Heart left ventricle (tissue), 16 donors: ENCODE measurements around the gene CUBN. TPM values are rescaled to one million over a fixed set of nuclear protein-coding genes. Genes with fewer than 3 reads are reported as not detected.
A peak's percentile ranks its signal among the peaks of the same experiment; 100 is the strongest.

Source experiments
- ATAC-seq, 4 donors: fragments of 200-7000 bp; cut with Tn5 transposase; one replicate each; pipeline ENCODE4 v1.9.1; 2020 to 2022; ENCODE audit warnings: moderate library complexity in 4 of 4, mild to moderate bottlenecking in 3 of 4, moderate number of reproducible peaks in 1 of 4
- DNase-seq, 5 donors: peaks; one replicate each; pipeline ENCODE4 v3.0.0-alpha.2; 2020
- H3K27ac ChIP-seq, 12 donors: fragments of 200-600 bp; sonication (generic) in 4 of 12; one replicate each; pipeline versions ENCODE4 v1.5.0 to v1.8.0; 2016 to 2022; ENCODE audit warnings: mild to moderate bottlenecking in 2 of 12
- H3K27me3 ChIP-seq, 9 donors: fragments of 200-600 bp; sonication (generic) in 2 of 9; one replicate each; pipeline versions ENCODE4 v1.5.1 to v1.8.0; 2016 to 2022; ENCODE audit warnings: mild to moderate bottlenecking in 3 of 9
- H3K36me3 ChIP-seq, 9 donors: fragments of 200-600 bp; sonication (generic) in 2 of 9; one replicate each; pipeline versions ENCODE4 v1.5.0 to v1.8.0; 2018 to 2022; ENCODE audit warnings: mild to moderate bottlenecking in 2 of 9
- H3K4me1 ChIP-seq, 12 donors: fragments of 200-600 bp; sonication (generic) in 4 of 12; one replicate each; pipeline versions ENCODE4 v1.5.0 to v1.8.0; 2016 to 2022; ENCODE audit warnings: mild to moderate bottlenecking in 3 of 12
- H3K4me3 ChIP-seq, 12 donors: fragments of 200-600 bp; sonication (generic) in 4 of 12; one replicate each; pipeline versions ENCODE4 v1.5.0 to v1.8.0; 2017 to 2022; ENCODE audit warnings: mild to moderate bottlenecking in 9 of 12, moderate library complexity in 4 of 12
- H3K9me3 ChIP-seq, 12 donors: fragments of 200-600 bp; sonication (generic) in 4 of 12; one replicate each; pipeline versions ENCODE4 v1.5.0 to v1.8.0; 2016 to 2022; ENCODE audit warnings: mild to moderate bottlenecking in 1 of 12
- POLR2A ChIP-seq, 2 donors: fragments of 450-650 bp; IDR thresholded peaks; one replicate each; pipeline ENCODE4 v1.6.1; 2017; ENCODE audit warnings: antibody characterized with exemption in 2 of 2, mild to moderate bottlenecking in 2 of 2, moderate library complexity in 2 of 2
- WGBS, 4 donors: extraction: QIAGEN DNeasy Blood & Tissue Kit in 2 of 4; methylation state at CpG; one replicate each; pipeline versions ENCODE4 v1.1.5 to v1.1.7; 2013 to 2018; 5-methylcytosine and 5-hydroxymethylcytosine counted together
- intact Hi-C, 10 donors: fragments of 100-400 bp; cut with DNase I; formaldehyde crosslinking; loops; one replicate each; pipeline versions ENCODE4 v1.11.1 to v1.14.2; 2022
- polyA plus RNA-seq, 2 donors: library from polyadenylated mRNA; stranded (reverse); fragments of 200-250 nt; gene quantifications; one replicate each; pipeline ENCODE4 v1.2.3, GENCODE V29; 2013
- total RNA-seq, 9 donors: library from RNA; depleted of rRNA in 2 of 9; stranded (reverse); fragments of >200 nt in 2 of 9; fragmentation: NEBNext Ultra II Directional in 3 of 9; extraction: Animal tissue kit (Norgen Biotek cat#: 25700) in 3 of 9; gene quantifications; one replicate each; pipeline versions ENCODE4 v1.1.0 to v1.2.4, GENCODE V29; 2016 to 2023
- TF ChIP-seq, protein P1 (sequence below), 12 donors: fragments of 200-600 bp; sonication (generic) in 4 of 12; IDR thresholded peaks; one replicate each; pipeline versions ENCODE4 v1.5.0 to v1.8.0; 2018 to 2022; ENCODE audit warnings: antibody characterized with exemption in 12 of 12, mild to moderate bottlenecking in 5 of 12
- donor health status: ischemic (EF 13 %, LVEDD 7.1; RV severe dilation, severe dysfunction).
- donor health status: healthy with polysubstance abuse.
- donor health status: DM: no; HTN: yes; CAD: no.
- donor health status: DM: no; HTN: no; CAD: no.
- donor health status: ischemic (EF 25% LVEDD 6.9; RV normal size, moderate dysfunction).
- donor health status: ischemic (EF 25% LVEDD 5.7; RV mildly dilated, moderate dysfunction).
- donor health status: healthy.
- donor health status: DM: yes; HTN: yes; CAD: no.
- donor health status: ischemic (EF 35%, LVEDD 5.7; RV mildly dilated, moderate dysfunction).
- donor health status: nonischemic (EF 11% LVEDD 7.7; RV severe dilation, severe dysfunction).
- donor health status: DM: yes; HTN: yes; CAD: no.
- donor health status: PGD.
- donor health status: ischemic (EF 29% LVEDD 5.4; RV normal size, mild dysfunction).
- donor health status: nonischemic (EF 23%, LVEDD 6.1; RV moderate dilation, normal function).

CUBN gene
- total and polyA plus RNA-seq, 11 donors = 0.07 to 1.5 (median 0.44) TPM

DNA sequence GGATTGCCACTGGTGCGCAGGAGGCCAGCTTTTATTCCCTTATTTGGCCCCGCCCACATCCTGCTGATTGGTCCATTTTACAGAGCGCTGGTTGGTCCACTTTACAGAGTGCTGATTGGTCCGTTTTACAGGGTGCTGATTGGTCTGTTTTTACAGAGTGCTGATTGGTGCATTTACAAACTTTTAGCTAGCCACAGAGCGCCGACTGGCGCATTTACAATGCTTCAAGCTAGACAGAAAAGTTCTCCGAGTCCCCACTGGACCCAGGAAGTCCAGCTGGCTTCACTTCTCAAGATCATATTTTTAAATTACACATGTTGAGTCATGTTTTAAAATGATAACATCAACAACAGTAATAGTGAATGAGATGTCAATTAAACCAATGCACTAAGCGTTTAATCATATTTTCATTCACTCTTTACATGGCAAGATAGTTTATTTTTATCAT, 128.3 kb downstream of the CUBN start:
- Histone ChIP-seq H3K27me3 (no peaks in the 10 kb centered on the region), H3K36me3 (no peaks in the 10 kb centered on the region), H3K9me3 (peaks cover 0 to 14% (median 0%) of the 10 kb centered on the region in 12 donors), H3K4me3 (no peak overlapping the region), H3K4me1 (peaks cover 0 to 59% (median 18%) of the 10 kb centered on the region in 12 donors), H3K27ac (peak overlapping the region; percentile 33 to 91 (median 66))
- DNase-seq (peak in 2 of 5 donors; percentile 46 to 48), ATAC-seq (peak in 2 of 4 donors; percentile 44 to 56)
- WGBS, 4 donors = 68 to 91% (median 83%) methylated on average over 9 of the region's 9 CpGs
- intact Hi-C loops = loop anchor here in 3 of 10 donors (5.0 to 10.0 kb wide), 3 partner anchors 107 to 231 kb away; partner anchors contain the start of gene VIM (in 1 of the 3)
- no peak for TF ChIP-seq POLR2A (IDR thresholded peaks at IDR 0.05)
- TF ChIP-seq, protein P1, sequence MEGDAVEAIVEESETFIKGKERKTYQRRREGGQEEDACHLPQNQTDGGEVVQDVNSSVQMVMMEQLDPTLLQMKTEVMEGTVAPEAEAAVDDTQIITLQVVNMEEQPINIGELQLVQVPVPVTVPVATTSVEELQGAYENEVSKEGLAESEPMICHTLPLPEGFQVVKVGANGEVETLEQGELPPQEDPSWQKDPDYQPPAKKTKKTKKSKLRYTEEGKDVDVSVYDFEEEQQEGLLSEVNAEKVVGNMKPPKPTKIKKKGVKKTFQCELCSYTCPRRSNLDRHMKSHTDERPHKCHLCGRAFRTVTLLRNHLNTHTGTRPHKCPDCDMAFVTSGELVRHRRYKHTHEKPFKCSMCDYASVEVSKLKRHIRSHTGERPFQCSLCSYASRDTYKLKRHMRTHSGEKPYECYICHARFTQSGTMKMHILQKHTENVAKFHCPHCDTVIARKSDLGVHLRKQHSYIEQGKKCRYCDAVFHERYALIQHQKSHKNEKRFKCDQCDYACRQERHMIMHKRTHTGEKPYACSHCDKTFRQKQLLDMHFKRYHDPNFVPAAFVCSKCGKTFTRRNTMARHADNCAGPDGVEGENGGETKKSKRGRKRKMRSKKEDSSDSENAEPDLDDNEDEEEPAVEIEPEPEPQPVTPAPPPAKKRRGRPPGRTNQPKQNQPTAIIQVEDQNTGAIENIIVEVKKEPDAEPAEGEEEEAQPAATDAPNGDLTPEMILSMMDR (IDR thresholded peaks at IDR 0.05) = peak in 3 of 12 donors; percentile 8 to 24 (median 10)

DNA sequence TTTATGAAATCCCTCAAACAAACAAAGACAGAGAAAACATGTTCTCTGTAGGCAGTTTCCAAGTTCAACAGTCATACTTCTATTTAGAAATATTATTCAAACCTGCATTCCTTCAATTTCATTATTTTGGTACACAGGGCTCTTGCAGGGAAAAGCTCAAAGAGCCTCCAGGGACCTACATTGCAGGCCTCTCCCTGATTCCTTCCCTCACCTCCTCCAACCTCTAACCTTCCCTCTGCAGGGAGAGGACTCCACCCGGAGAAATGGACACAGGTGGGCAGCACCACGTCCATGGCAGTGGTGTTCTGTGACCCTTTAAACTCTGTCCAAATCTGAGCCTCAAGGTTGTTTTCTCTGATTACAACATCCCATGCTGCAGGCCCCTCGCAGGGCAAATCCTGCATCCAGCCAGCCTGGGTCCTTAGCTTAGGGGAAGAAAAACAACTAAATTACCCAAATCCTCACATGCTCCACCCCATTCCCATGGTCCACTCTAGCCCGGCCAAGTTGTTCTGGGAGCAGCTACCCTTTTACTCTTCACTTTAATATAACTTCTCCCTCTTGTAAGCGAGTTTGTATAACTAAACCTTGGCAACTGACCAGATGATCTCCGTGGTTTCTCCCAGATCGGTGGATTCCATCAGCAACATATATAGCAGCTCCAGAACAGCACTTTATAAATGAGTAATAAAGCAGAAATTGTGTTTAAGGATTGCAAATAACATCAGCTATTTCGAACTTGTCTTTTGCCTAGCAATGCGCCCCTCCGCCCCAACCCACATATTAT, 129.8 kb downstream of the CUBN start:
- no peak for ATAC-seq
- Histone ChIP-seq H3K9me3 (peaks cover 0 to 8% (median 0%) of the 10 kb centered on the region in 12 donors), H3K27me3 (no peaks in the 10 kb centered on the region), H3K4me3 (no peak overlapping the region), H3K36me3 (no peaks in the 10 kb centered on the region), H3K4me1 (peaks cover 0 to 64% (median 21%) of the 10 kb centered on the region in 12 donors), H3K27ac (peak overlapping the region in 8 of 12 donors; percentile 10 to 68 (median 17))
- intact Hi-C loops = loop anchor here in 4 of 10 donors (5.0 to 10.0 kb wide), 4 partner anchors 105 to 235 kb away; partner anchors contain the start of gene VIM (in 1 of the 4)
- DNase-seq = no peak
- no peak for TF ChIP-seq POLR2A (IDR thresholded peaks at IDR 0.05)
- TF ChIP-seq, protein P1 (IDR thresholded peaks at IDR 0.05) = no peak
- 68 to 82% (median 73%) methylated on average over 10 of the region's 10 CpGs for WGBS, 4 donors

DNA sequence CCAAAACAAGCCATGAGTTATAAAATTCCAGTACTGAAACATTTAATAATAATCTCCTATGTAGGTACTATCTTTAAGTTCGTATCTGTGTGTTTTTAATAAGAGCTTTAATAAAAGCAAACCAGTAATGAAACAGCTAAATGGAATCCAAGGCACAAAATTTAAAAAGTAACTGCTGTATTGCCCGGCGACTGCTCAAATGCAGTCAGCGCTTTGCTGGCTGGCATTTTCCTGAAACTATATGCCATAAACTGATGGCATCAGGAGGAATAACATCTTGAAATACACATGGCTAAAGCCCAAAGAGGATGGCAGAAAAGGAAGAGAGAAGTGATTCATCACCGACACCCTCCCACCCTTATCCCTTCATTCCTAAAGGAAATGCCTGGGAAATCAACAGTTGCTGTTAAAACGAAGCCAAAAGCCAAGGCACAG, 133.1 kb downstream of the CUBN start:
- no peak for DNase-seq
- peak overlapping the region in 1 of 12 donors; percentile 19 for H3K4me3 ChIP-seq

More for the DNA sequence above, 133.1 kb downstream of the CUBN start:
- H3K4me1 ChIP-seq = peaks cover 0 to 52% (median 20%) of the 10 kb centered on the region in 12 donors
- H3K36me3 ChIP-seq = no peaks in the 10 kb centered on the region
- TF ChIP-seq, protein P1 (IDR thresholded peaks at IDR 0.05) = no peak
- no peak for TF ChIP-seq POLR2A (IDR thresholded peaks at IDR 0.05)
- H3K27me3 ChIP-seq = no peaks in the 10 kb centered on the region
- H3K27ac ChIP-seq = peak overlapping the region in 11 of 12 donors; percentile 16 to 80 (median 59)
- 42 to 51% (median 48%) methylated on average over 6 of the region's 6 CpGs for WGBS, 4 donors
- peak in 1 of 4 donors; percentile 50 for ATAC-seq
- H3K9me3 ChIP-seq = peaks cover 0 to 8% (median 0%) of the 10 kb centered on the region in 12 donors
- intact Hi-C loops = loop anchor here in 2 of 10 donors (1.0 to 10.0 kb wide), 2 partner anchors 105 to 238 kb away; no protein-coding TSS in a partner anchor
